A549 (cell line): ENCODE measurements around the gene TGFBR2. TPM values are rescaled to one million over a fixed set of nuclear protein-coding genes. Genes with fewer than 3 reads are reported as not detected.
A peak's percentile ranks its signal among the peaks of the same experiment; 100 is the strongest.

Source experiments
- ATAC-seq, 2 experiments: fragments of 200-7000 bp in 1 of 2; fragments of >200 bp in 1 of 2; cut with Nextera tagmentation in 1 of 2; cut with Tn5 transposase in 1 of 2; 3 replicates each; pipeline versions ENCODE4 v1.8.0 to v1.9.1; 2018 to 2020; ENCODE audit warnings: mild to moderate bottlenecking in 1 of 2, moderate library complexity in 1 of 2
- CTCF ChIA-PET: fragments of 300-600 bp; sonication (Branson Sonifier 250); formaldehyde crosslinking; extraction: SDS; loops from one replicate; lab custom pipeline; 2021; ENCODE audit warnings: antibody characterized with exemption, inconsistent platforms; lab: Yijun Ruan, JAX
- POLR2A ChIA-PET: fragments of 350-600 bp; formaldehyde crosslinking; extraction: SDS; loops from one replicate; lab custom pipeline; 2021; ENCODE audit warnings: antibody characterized with exemption, inconsistent platforms; lab: Yijun Ruan, JAX
- DNase-seq, 2 experiments: peaks; one replicate each; pipeline versions ENCODE4 v3.0.0 to v3.0.0-alpha.2; 2011 to 2016; ENCODE audit warnings: low read depth in 1 of 2, low spot score in 1 of 2
- FAIRE-seq: peaks from 2 replicates; lab custom pipeline; 2011; peaks lifted over from hg19 to GRCh38; lab: Jason Lieb, UNC
- H3K27ac ChIP-seq, 2 experiments: fragments of >200 bp; sonication (Bioruptor Twin); formaldehyde crosslinking; 3 replicates each; pipeline ENCODE4 v1.5.1; 2016 to 2017
- H3K4me1 ChIP-seq: fragments of >200 bp; sonication (Bioruptor Twin); formaldehyde crosslinking; 3 replicates; pipeline ENCODE4 v1.6.1; 2016
- H3K4me2 ChIP-seq: fragments of >200 bp; sonication (Bioruptor Twin); formaldehyde crosslinking; 3 replicates; pipeline ENCODE4 v1.6.1; 2016
- H3K4me3 ChIP-seq: fragments of >200 bp; sonication (Bioruptor Twin); formaldehyde crosslinking; 3 replicates; pipeline ENCODE4 v1.5.1; 2016
- H3K9me3 ChIP-seq: fragments of >200 bp; sonication (Bioruptor Twin); formaldehyde crosslinking; 3 replicates; pipeline ENCODE4 v1.6.1; 2016
- CBX2 ChIP-seq: fragments of 200-600 bp; sonication (generic); IDR thresholded peaks from 2 replicates; pipeline ENCODE4 v1.6.1; 2016; ENCODE audit warnings: low read depth, mild to moderate bottlenecking, borderline replicate concordance
- CBX8 ChIP-seq: fragments of 200-600 bp; sonication (generic); IDR thresholded peaks from 2 replicates; pipeline ENCODE4 v1.6.1; 2016
- CHD4 ChIP-seq: fragments of 200-600 bp; sonication (generic); IDR thresholded peaks from 2 replicates; pipeline ENCODE4 v1.6.1; 2016; ENCODE audit warnings: antibody characterized with exemption, mild to moderate bottlenecking, borderline replicate concordance
- EHF ChIP-seq: fragments of 250-450 bp; sonication (Bioruptor Pico); IDR thresholded peaks from 2 replicates; pipeline ENCODE4 v1.5.0; 2020; ENCODE audit warnings: mild to moderate bottlenecking
- EHMT2 ChIP-seq: fragments of 200-600 bp; sonication (generic); IDR thresholded peaks from 2 replicates; pipeline ENCODE4 v1.6.1; 2016; ENCODE audit warnings: antibody characterized with exemption, low read depth, mild to moderate bottlenecking, moderate library complexity
- EP300 ChIP-seq, 2 experiments: fragments of >200 bp; sonication (Bioruptor Twin); formaldehyde crosslinking; IDR thresholded peaks; 2 replicates in 1 of 2; 3 replicates in 1 of 2; pipeline ENCODE4 v1.6.1; 2016 to 2017
- FOXS1 ChIP-seq: fragments of 250-450 bp; sonication (Bioruptor Pico); IDR thresholded peaks from 2 replicates; pipeline ENCODE4 v1.5.0; 2020; ENCODE audit warnings: mild to moderate bottlenecking, moderate library complexity
- GATA3 ChIP-seq: IDR thresholded peaks from 2 replicates; pipeline ENCODE4 v1.6.1; 2012; ENCODE audit warnings: borderline replicate concordance
- HDAC2 ChIP-seq: fragments of 200-600 bp; sonication (generic); IDR thresholded peaks from 2 replicates; pipeline ENCODE4 v1.6.1; 2016
- HOXA7 ChIP-seq: fragments of 250-450 bp; sonication (Bioruptor Pico); IDR thresholded peaks from 2 replicates; pipeline ENCODE4 v1.5.0; 2020; ENCODE audit warnings: mild to moderate bottlenecking, moderate library complexity
- HOXB13 ChIP-seq: fragments of 250-450 bp; sonication (Bioruptor Pico); IDR thresholded peaks from 2 replicates; pipeline ENCODE4 v1.5.0; 2020; ENCODE audit warnings: low read depth, mild to moderate bottlenecking, moderate library complexity
- JUN ChIP-seq, 2 experiments: fragments of >200 bp; sonication (Bioruptor Twin); formaldehyde crosslinking; IDR thresholded peaks; 2 replicates in 1 of 2; 3 replicates in 1 of 2; pipeline ENCODE4 v1.6.1; 2016 to 2017
- JUNB ChIP-seq: fragments of >200 bp; sonication (Bioruptor Twin); formaldehyde crosslinking; IDR thresholded peaks from 2 replicates; pipeline ENCODE4 v1.6.1; 2016
- KDM5A ChIP-seq: fragments of 200-600 bp; sonication (generic); IDR thresholded peaks from 2 replicates; pipeline ENCODE4 v1.6.1; 2016; ENCODE audit warnings: antibody characterized with exemption, mild to moderate bottlenecking
- MAFK ChIP-seq: fragments of 450-650 bp; IDR thresholded peaks from 2 replicates; pipeline ENCODE4 v1.6.1; 2014; ENCODE audit not compliant: partially characterized antibody
- MAZ ChIP-seq: fragments of 150-350 bp; IDR thresholded peaks from 2 replicates; pipeline ENCODE4 v1.6.1; 2014; ENCODE audit warnings: antibody characterized with exemption, low read depth, low read length, borderline replicate concordance
- NFE2L2 ChIP-seq: fragments of 150-350 bp; conservative IDR thresholded peaks from 2 replicates; pipeline ENCODE4 v1.6.1; 2014; ENCODE audit warnings: low read length
- NR3C1 ChIP-seq: fragments of >200 bp; sonication (Bioruptor Twin); formaldehyde crosslinking; IDR thresholded peaks from 3 replicates; pipeline ENCODE4 v1.6.1; 2017
- PHF8 ChIP-seq: fragments of 200-600 bp; sonication (generic); IDR thresholded peaks from 2 replicates; pipeline ENCODE4 v1.6.1; 2016; ENCODE audit warnings: low read depth, mild to moderate bottlenecking, antibody characterized with exemption, moderate library complexity, borderline replicate concordance
- POLR2AphosphoS2 ChIP-seq: conservative IDR thresholded peaks from 2 replicates; pipeline ENCODE4 v1.6.1; 2012; ENCODE audit warnings: low read length, improper control_type of control experiment, inconsistent platforms
- RCOR1 ChIP-seq: fragments of 150-350 bp; IDR thresholded peaks from 2 replicates; pipeline ENCODE4 v1.6.1; 2014; ENCODE audit warnings: antibody characterized with exemption, low read length, low read depth
- RNF2 ChIP-seq: fragments of 200-600 bp; sonication (generic); IDR thresholded peaks from 2 replicates; pipeline ENCODE4 v1.6.1; 2016; ENCODE audit warnings: low read depth, mild to moderate bottlenecking, antibody characterized with exemption, moderate library complexity, borderline replicate concordance
- TP53 ChIP-seq: fragments of 250-450 bp; sonication (Bioruptor Pico); IDR thresholded peaks from 2 replicates; pipeline ENCODE4 v1.5.0; 2021; ENCODE audit warnings: mild to moderate bottlenecking, moderate library complexity
- ZC3H11A ChIP-seq: fragments of 450-650 bp; IDR thresholded peaks from 2 replicates; pipeline ENCODE4 v1.6.1; 2014; ENCODE audit warnings: antibody characterized with exemption, mild to moderate bottlenecking
- ZSCAN20 ChIP-seq: fragments of 250-450 bp; sonication (Bioruptor Pico); IDR thresholded peaks from 2 replicates; pipeline ENCODE4 v1.8.0; 2022; ENCODE audit warnings: mild to moderate bottlenecking, moderate library complexity
- WGBS: methylation state at CpG from one replicate; pipeline ENCODE4 v1.1.6; 2017; ENCODE audit errors: missing lambda C conversion rate; 5-methylcytosine and 5-hydroxymethylcytosine counted together
- polyA plus RNA-seq, 4 experiments: library from polyadenylated mRNA; depleted of rRNA in 3 of 4; stranded (reverse); fragments of >200 nt; fragmentation: RNase III in 1 of 4; extraction: RNeasy Plus Mini Kit Qiagen cat#74134 plus additional on column Dnase treatment in 1 of 4; gene quantifications; 2 replicates in 3 of 4; 3 replicates in 1 of 4; pipeline ENCODE4 v1.2.3, GENCODE V29; 2011 to 2017
- TF ChIP-seq, protein P1 (sequence below): IDR thresholded peaks from 2 replicates; pipeline ENCODE4 v1.6.1; 2012; ENCODE audit warnings: low read depth, borderline replicate concordance
- TF ChIP-seq, protein P2 (sequence below): fragments of >200 bp; sonication (Bioruptor Twin); formaldehyde crosslinking; IDR thresholded peaks from 3 replicates; pipeline ENCODE4 v1.6.1; 2016
- TF ChIP-seq, protein P3 (sequence below): fragments of 150-350 bp; IDR thresholded peaks from 2 replicates; pipeline ENCODE4 v1.6.1; 2014; ENCODE audit warnings: low read depth, mild to moderate bottlenecking, low read length
- TF ChIP-seq, protein P4 (sequence below): fragments of 200-600 bp; sonication (generic); IDR thresholded peaks from 2 replicates; pipeline ENCODE4 v1.6.1; 2016; ENCODE audit warnings: antibody characterized with exemption, mild to moderate bottlenecking, moderate library complexity
- TF ChIP-seq, protein P5 (sequence below): fragments of >200 bp; sonication (Bioruptor Twin); formaldehyde crosslinking; IDR thresholded peaks from 2 replicates; pipeline ENCODE4 v1.6.1; 2016

Gene TGFBR2
- polyA plus RNA-seq, 2 of the 4 experiments (the other 2 are of a cell fraction): 48.5 to 97.4 TPM

DNA sequence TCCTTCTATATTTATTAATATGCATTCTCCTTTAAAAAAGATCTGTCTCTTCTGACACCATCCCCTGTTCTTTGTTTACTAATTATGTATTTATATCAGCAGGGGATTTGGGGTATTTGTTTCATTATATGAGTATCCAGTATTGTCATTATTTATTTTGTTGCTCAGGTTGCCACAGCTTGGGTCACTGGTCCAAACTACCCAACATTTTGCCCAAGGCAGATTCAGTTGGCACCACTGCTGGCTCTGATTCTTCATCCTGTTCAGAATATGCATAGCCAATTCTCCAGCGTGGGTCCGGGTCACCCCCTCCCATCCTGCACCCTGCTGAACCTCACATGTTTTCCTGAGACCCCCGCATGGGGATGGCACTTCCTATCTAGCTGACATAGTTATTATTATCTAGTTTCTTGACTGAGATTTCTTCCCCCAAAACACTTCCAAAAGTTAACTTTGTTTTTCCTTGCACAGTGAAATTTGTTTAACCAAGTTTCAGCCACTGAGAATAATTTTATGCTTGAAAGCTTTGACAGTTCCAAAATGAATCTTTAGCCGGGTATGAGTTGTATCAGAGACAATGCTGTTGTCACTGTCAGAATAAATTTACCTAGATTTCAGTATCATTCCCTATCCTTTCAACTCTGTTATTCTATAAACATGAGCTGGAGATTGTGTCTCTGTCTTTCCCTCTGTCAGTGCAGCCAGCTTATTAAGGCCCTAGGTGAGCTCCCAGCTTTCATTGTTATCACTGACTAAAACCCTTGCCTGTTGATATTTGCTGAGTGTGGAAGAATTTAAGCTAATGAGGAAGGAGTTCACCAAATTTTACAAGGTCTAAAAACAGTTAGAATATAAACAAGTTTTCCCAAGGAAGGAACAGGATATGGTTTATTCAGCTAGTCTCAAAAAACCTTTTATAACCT, 70.3 kb downstream of the TGFBR2 start:
- TF ChIP-seq, protein P1, sequence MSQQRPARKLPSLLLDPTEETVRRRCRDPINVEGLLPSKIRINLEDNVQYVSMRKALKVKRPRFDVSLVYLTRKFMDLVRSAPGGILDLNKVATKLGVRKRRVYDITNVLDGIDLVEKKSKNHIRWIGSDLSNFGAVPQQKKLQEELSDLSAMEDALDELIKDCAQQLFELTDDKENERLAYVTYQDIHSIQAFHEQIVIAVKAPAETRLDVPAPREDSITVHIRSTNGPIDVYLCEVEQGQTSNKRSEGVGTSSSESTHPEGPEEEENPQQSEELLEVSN: no peak
- TF ChIP-seq HDAC2: no peak
- TF ChIP-seq, protein P2, sequence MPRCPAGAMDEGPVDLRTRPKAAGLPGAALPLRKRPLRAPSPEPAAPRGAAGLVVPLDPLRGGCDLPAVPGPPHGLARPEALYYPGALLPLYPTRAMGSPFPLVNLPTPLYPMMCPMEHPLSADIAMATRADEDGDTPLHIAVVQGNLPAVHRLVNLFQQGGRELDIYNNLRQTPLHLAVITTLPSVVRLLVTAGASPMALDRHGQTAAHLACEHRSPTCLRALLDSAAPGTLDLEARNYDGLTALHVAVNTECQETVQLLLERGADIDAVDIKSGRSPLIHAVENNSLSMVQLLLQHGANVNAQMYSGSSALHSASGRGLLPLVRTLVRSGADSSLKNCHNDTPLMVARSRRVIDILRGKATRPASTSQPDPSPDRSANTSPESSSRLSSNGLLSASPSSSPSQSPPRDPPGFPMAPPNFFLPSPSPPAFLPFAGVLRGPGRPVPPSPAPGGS: no peak
- TF ChIP-seq PHF8: no peak
- TF ChIP-seq, protein P3, sequence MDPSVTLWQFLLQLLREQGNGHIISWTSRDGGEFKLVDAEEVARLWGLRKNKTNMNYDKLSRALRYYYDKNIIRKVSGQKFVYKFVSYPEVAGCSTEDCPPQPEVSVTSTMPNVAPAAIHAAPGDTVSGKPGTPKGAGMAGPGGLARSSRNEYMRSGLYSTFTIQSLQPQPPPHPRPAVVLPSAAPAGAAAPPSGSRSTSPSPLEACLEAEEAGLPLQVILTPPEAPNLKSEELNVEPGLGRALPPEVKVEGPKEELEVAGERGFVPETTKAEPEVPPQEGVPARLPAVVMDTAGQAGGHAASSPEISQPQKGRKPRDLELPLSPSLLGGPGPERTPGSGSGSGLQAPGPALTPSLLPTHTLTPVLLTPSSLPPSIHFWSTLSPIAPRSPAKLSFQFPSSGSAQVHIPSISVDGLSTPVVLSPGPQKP: no peak
- peak; percentile 69 for TF ChIP-seq MAFK
- no peak for TF ChIP-seq NFE2L2
- Histone ChIP-seq H3K4me1 (peaks cover 11% of the 10 kb centered on the region; the same call in 2 of the 3 replicates), H3K4me3 (no peak overlapping the region), H3K4me2 (no peak overlapping the region), H3K9me3 (no peaks in the 10 kb centered on the region), H3K27ac (no peak overlapping the region)
- DNase-seq (no peak), ATAC-seq (no peak), FAIRE-seq (no peak)
- CTCF ChIA-PET: interaction anchor here (1.0 to 1.2 kb wide), 3 partner anchors 10 to 634 kb away, joined by 3 read pairs; no protein-coding TSS in a partner anchor
- POLR2A ChIA-PET: no interaction called here
- 92% methylated on average over 4 of the region's 4 CpGs for WGBS

DNA sequence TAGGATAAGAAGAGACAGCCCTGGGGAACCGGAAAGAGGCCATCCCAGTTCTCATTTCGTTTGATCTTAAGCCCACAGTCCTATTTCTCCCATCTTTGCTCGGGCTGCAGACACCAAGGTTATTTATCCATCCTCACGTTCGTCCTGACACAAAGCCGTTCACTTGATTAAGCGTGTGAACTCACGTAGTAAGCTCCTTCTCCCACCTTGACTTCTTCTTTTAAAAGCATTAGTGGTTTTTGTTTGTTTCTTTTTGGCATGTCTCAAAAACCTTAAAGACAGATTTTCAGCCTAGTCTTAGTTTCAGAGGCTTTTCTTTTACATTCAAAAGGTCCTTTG, 70.9 kb downstream of the TGFBR2 start:
- FAIRE-seq: peak; percentile 74
- CTCF ChIA-PET: interaction anchor here (1.0 to 1.2 kb wide), 3 partner anchors 10 to 635 kb away, joined by 3 read pairs; no protein-coding TSS in a partner anchor
- H3K27ac ChIP-seq: no peak overlapping the region

DNA sequence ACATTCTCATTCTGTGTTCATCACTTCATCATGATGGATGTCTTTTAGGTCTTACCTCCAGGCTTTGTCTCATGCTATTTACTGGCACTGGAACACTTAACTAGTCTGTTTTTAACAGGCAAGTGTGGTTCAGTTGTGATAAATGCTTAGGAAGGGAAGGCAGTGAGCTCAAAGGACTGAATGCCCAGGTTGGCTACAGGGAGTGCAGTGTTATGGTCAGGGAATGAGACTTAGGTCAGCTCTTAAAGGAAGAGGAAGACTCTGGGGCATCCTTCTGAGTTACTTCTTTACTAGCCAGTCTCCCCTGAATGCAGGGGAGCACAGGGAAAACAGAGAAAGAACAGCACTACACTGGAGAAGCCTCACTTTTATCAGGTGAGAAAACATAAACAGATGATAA, 72.6 kb downstream of the TGFBR2 start:
- peaks cover 34% of the 10 kb centered on the region for H3K4me1 ChIP-seq
- no peak for FAIRE-seq
- no peak overlapping the region for H3K4me3 ChIP-seq
- DNase-seq: no peak
- no peak for ATAC-seq
- H3K9me3 ChIP-seq: no peaks in the 10 kb centered on the region
- ChIA-PET CTCF (interaction anchor here (1.0 to 1.8 kb wide), 3 partner anchors 14 to 214 kb away, joined by 3 to 9 read pairs (median 4); no protein-coding TSS in a partner anchor), POLR2A (no interaction called here)
- H3K4me2 ChIP-seq: no peak overlapping the region
- no peak overlapping the region for H3K27ac ChIP-seq
- no peak for TF ChIP-seq NR3C1
- TF ChIP-seq EP300 (IDR thresholded peaks at IDR 0.05): no peak
- no peak for TF ChIP-seq TP53 (CRISPR knock-in tag)
- TF ChIP-seq MAZ: no peak
- no peak for TF ChIP-seq EHF (CRISPR knock-in tag)
- TF ChIP-seq, protein P4, sequence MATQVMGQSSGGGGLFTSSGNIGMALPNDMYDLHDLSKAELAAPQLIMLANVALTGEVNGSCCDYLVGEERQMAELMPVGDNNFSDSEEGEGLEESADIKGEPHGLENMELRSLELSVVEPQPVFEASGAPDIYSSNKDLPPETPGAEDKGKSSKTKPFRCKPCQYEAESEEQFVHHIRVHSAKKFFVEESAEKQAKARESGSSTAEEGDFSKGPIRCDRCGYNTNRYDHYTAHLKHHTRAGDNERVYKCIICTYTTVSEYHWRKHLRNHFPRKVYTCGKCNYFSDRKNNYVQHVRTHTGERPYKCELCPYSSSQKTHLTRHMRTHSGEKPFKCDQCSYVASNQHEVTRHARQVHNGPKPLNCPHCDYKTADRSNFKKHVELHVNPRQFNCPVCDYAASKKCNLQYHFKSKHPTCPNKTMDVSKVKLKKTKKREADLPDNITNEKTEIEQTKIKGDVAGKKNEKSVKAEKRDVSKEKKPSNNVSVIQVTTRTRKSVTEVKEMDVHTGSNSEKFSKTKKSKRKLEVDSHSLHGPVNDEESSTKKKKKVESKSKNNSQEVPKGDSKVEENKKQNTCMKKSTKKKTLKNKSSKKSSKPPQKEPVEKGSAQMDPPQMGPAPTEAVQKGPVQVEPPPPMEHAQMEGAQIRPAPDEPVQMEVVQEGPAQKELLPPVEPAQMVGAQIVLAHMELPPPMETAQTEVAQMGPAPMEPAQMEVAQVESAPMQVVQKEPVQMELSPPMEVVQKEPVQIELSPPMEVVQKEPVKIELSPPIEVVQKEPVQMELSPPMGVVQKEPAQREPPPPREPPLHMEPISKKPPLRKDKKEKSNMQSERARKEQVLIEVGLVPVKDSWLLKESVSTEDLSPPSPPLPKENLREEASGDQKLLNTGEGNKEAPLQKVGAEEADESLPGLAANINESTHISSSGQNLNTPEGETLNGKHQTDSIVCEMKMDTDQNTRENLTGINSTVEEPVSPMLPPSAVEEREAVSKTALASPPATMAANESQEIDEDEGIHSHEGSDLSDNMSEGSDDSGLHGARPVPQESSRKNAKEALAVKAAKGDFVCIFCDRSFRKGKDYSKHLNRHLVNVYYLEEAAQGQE: no peak
- TF ChIP-seq, protein P1: no peak
- no peak for TF ChIP-seq KDM5A
- no peak for TF ChIP-seq CBX8
- TF ChIP-seq GATA3: no peak
- no peak for TF ChIP-seq JUN (IDR thresholded peaks at IDR 0.05)

More for the DNA sequence above, 70.9 kb downstream of the TGFBR2 start:
- no peak for DNase-seq
- H3K4me3 ChIP-seq: no peak overlapping the region
- H3K4me1 ChIP-seq: peaks cover 17% of the 10 kb centered on the region
- no peak for ATAC-seq
- 96% methylated on average over 8 of the region's 8 CpGs for WGBS
- no peak overlapping the region for H3K4me2 ChIP-seq
- H3K9me3 ChIP-seq: no peaks in the 10 kb centered on the region
- no peak for TF ChIP-seq NFE2L2
- no peak for TF ChIP-seq RNF2
- TF ChIP-seq CBX2: no peak
- TF ChIP-seq JUNB: no peak
- no peak for TF ChIP-seq EHMT2
- TF ChIP-seq FOXS1: no peak
- no peak for TF ChIP-seq EHF (CRISPR knock-in tag)
- TF ChIP-seq, protein P1: no peak
- TF ChIP-seq, protein P5, sequence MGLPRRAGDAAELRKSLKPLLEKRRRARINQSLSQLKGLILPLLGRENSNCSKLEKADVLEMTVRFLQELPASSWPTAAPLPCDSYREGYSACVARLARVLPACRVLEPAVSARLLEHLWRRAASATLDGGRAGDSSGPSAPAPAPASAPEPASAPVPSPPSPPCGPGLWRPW: no peak
- TF ChIP-seq RCOR1: no peak
- no peak for TF ChIP-seq HOXA7 (CRISPR knock-in tag)
- no peak for TF ChIP-seq HOXB13 (CRISPR knock-in tag)
- TF ChIP-seq ZSCAN20 (CRISPR knock-in tag): no peak
- TF ChIP-seq POLR2AphosphoS2: no peak
- no peak for TF ChIP-seq MAZ
- TF ChIP-seq ZC3H11A: no peak
- TF ChIP-seq CHD4: no peak
- POLR2A ChIA-PET: no interaction called here
